ENCODE measurements around the gene EFNA4. TPM values are rescaled to one million over a fixed set of nuclear protein-coding genes. Genes with fewer than 3 reads are reported as not detected.

Gene EFNA4
- total and polyA plus RNA-seq, 2 donors from 2014 or later = 7.6 to 11.8 TPM

DNA sequence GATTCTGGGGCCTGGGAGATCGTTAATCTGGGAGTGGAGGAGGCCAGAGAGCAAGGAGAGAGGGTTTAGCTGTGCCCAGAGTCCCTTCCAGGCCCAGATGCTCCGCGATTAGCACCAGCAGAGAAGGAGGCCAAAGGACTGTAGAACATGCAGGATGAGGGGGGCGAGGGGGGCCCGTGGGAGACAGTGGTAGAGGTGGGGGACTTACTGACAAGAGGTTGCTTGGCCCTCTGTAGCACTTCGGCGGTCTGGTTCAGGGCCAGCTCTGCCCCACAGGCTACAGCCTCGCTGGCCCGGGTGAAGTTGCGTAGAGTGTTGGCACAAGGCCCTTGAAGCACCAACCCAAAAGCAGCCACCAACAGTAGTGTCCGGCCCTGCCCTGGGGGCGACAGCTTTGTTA is 30.7 kb upstream of the EFNA4 start:
- no peaks in the 10 kb centered on the region for H3K27me3 ChIP-seq (ENCODE audit: control insufficient read depth, insufficient read depth, low read length)
- H3K4me1 ChIP-seq (ENCODE audit: control insufficient read depth in 2 of 3, insufficient read depth in 2 of 3, low read depth in 1 of 3, low read length in 3 of 3) = no peaks in the 10 kb centered on the region
- no peak overlapping the region for H3K27ac ChIP-seq (ENCODE audit: low read depth in 2 of 2, low read length in 2 of 2)
- no peak overlapping the region for H3K9ac ChIP-seq (ENCODE audit: low read length in 3 of 3)
- H3K4me3 ChIP-seq (ENCODE audit: low read length in 3 of 3) = no peak overlapping the region
- no peaks in the 10 kb centered on the region for H3K9me3 ChIP-seq (ENCODE audit: control insufficient read depth in 2 of 3, insufficient read depth in 1 of 3, low read length in 3 of 3)
- H3K36me3 ChIP-seq (ENCODE audit: control insufficient read depth in 2 of 3, insufficient read depth in 3 of 3, low read length in 3 of 3) = no peaks in the 10 kb centered on the region
- FAIRE-seq = no peak
- TF ChIP-seq, protein P1, sequence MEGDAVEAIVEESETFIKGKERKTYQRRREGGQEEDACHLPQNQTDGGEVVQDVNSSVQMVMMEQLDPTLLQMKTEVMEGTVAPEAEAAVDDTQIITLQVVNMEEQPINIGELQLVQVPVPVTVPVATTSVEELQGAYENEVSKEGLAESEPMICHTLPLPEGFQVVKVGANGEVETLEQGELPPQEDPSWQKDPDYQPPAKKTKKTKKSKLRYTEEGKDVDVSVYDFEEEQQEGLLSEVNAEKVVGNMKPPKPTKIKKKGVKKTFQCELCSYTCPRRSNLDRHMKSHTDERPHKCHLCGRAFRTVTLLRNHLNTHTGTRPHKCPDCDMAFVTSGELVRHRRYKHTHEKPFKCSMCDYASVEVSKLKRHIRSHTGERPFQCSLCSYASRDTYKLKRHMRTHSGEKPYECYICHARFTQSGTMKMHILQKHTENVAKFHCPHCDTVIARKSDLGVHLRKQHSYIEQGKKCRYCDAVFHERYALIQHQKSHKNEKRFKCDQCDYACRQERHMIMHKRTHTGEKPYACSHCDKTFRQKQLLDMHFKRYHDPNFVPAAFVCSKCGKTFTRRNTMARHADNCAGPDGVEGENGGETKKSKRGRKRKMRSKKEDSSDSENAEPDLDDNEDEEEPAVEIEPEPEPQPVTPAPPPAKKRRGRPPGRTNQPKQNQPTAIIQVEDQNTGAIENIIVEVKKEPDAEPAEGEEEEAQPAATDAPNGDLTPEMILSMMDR (IDR thresholded peaks at IDR 0.05; ENCODE audit: borderline replicate concordance, extremely low read depth, insufficient read depth) = no peak
- intact Hi-C loops (cut with DNase I) = no loop called here
- DNase-seq = peak in 1 of 5 donors; percentile 54

DNA sequence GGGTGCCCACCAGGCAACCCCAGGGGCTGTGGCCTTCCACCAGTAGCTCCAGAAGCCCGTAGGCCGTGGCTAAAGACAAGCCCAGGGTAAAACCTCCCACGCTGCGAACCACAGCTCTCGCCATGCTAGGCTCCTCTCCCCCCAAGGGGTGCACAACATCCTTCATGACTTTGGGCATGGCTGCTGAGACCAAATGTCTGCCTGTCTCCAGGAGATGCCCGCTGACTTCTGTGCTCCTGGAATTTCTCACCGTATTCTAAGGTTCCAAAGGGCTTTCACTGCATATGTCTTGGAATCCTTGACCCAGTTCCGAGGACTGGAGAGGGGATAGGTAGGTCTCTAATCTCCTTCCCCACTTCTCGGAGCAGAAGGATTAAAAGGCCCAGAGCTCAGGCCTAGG is 30.0 kb upstream of the EFNA4 start, which contains the start of the genes DCST1 and DCST2:
TSS of gene DCST1 (plus strand) at position 301 of the 400 bp plus-strand sequence. CDS start 213 bp downstream, outside the sequence.
TSS of gene DCST2 (minus strand) at position 258 of the 400 bp plus-strand sequence. CDS start at position 178, 80 bp downstream.
- Histone ChIP-seq H3K4me1 (ENCODE audit: control insufficient read depth in 2 of 3, insufficient read depth in 2 of 3, low read depth in 1 of 3, low read length in 3 of 3) (no peaks in the 10 kb centered on the region), H3K36me3 (ENCODE audit: control insufficient read depth in 2 of 3, insufficient read depth in 3 of 3, low read length in 3 of 3) (no peaks in the 10 kb centered on the region), H3K27ac (ENCODE audit: low read depth in 2 of 2, low read length in 2 of 2) (no peak within 1 kb of the TSS), H3K4me3 (ENCODE audit: low read length in 3 of 3) (no peak within 1 kb of the TSS), H3K9ac (ENCODE audit: low read length in 3 of 3) (no peak within 1 kb of the TSS), H3K27me3 (ENCODE audit: control insufficient read depth, insufficient read depth, low read length) (no peaks in the 10 kb centered on the region), H3K9me3 (ENCODE audit: control insufficient read depth in 2 of 3, insufficient read depth in 1 of 3, low read length in 3 of 3) (no peaks in the 10 kb centered on the region)
- DNase-seq (peak in 1 of 5 donors; percentile 52), FAIRE-seq (no peak)
- TF ChIP-seq, protein P1 (IDR thresholded peaks at IDR 0.05; ENCODE audit: borderline replicate concordance, extremely low read depth, insufficient read depth) = no peak
- intact Hi-C loops (cut with DNase I) = no loop called here

DNA sequence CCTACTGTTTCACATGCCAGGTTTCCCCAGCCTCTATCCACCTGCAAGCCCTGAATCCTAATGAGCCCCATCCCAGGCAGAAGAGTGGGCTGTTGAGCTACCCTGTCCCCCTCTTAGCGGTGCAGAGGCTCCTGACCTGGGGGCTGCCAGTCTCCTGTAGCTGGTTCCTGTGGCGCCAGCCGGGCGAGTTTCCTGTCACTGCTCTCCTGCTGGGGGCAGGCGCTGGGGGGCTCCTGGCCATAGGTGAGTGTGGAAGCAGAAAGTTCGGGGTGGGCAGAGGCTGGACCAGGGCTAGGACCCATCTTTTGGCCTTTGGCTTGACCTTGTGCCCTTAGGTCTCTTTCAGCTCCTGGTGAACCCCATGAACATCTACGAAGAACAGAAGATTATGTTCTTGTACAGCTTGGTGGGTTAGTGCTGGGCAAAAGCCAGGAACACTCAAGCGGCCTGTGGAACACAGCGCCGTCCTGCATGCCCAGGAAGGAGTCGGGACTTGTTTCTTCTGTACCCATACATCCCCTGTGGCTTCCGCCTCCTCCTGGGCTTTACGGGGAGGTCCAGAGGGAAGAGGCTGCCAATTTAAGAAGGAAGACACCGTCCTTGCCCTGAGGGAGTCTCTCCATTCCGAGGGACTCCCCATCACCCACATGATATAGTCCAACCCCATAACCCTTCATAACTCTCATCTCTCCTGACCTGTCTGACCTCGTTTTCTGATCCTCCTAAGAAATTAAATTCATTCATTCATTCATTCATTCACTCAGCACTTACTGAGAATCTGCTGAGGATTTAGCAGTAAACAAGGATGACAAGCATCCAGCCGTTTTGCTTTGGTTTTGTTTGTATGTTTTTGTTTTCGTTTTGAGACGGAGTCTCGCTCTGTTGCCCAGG is 29.0 kb upstream of the EFNA4 start:
- H3K27ac ChIP-seq (ENCODE audit: low read depth in 2 of 2, low read length in 2 of 2) = no peak overlapping the region
- TF ChIP-seq, protein P1 (IDR thresholded peaks at IDR 0.05; ENCODE audit: borderline replicate concordance, extremely low read depth, insufficient read depth) = no peak
- no peaks in the 10 kb centered on the region for H3K4me1 ChIP-seq (ENCODE audit: control insufficient read depth in 2 of 3, insufficient read depth in 2 of 3, low read depth in 1 of 3, low read length in 3 of 3)
- H3K9ac ChIP-seq (ENCODE audit: low read length in 3 of 3) = no peak overlapping the region
- H3K9me3 ChIP-seq (ENCODE audit: control insufficient read depth in 2 of 3, insufficient read depth in 1 of 3, low read length in 3 of 3) = no peaks in the 10 kb centered on the region
- H3K27me3 ChIP-seq (ENCODE audit: control insufficient read depth, insufficient read depth, low read length) = no peaks in the 10 kb centered on the region
- intact Hi-C loops (cut with DNase I) = no loop called here
- no peaks in the 10 kb centered on the region for H3K36me3 ChIP-seq (ENCODE audit: control insufficient read depth in 2 of 3, insufficient read depth in 3 of 3, low read length in 3 of 3)
- peak in 1 of 5 donors; percentile 49 for DNase-seq
- no peak overlapping the region for H3K4me3 ChIP-seq (ENCODE audit: low read length in 3 of 3)
- FAIRE-seq = no peak
